NB4 (cell line): Measurements from ENCODE around the gene SRCAP.

Source experiments
- DNase-seq: peaks from one replicate; pipeline ENCODE4 v3.0.0; 2010; ENCODE audit warnings: low read depth
- H3K4me3 ChIP-seq: one replicate; pipeline ENCODE4 v1.5.1; 2011; ENCODE audit warnings: mild to moderate bottlenecking, low read depth, low read length, moderate library complexity
- MYC ChIP-seq: IDR thresholded peaks from 2 replicates; pipeline ENCODE4 v1.6.1; 2011; ENCODE audit warnings: low read depth, low read length
- POLR2A ChIP-seq: IDR thresholded peaks from 2 replicates; pipeline ENCODE4 v1.6.1; 2011; ENCODE audit warnings: mild to moderate bottlenecking; ENCODE audit not compliant: insufficient read length; ENCODE audit errors: extremely low read depth
- TF ChIP-seq, protein P1 (sequence below): IDR thresholded peaks from one replicate; pipeline ENCODE4 v1.5.1; 2012; ENCODE audit warnings: low read depth, low read length
- TF ChIP-seq, protein P2 (sequence below): IDR thresholded peaks from 2 replicates; pipeline ENCODE4 v1.6.1; 2011; ENCODE audit warnings: low read depth, low read length

SRCAP gene

DNA sequence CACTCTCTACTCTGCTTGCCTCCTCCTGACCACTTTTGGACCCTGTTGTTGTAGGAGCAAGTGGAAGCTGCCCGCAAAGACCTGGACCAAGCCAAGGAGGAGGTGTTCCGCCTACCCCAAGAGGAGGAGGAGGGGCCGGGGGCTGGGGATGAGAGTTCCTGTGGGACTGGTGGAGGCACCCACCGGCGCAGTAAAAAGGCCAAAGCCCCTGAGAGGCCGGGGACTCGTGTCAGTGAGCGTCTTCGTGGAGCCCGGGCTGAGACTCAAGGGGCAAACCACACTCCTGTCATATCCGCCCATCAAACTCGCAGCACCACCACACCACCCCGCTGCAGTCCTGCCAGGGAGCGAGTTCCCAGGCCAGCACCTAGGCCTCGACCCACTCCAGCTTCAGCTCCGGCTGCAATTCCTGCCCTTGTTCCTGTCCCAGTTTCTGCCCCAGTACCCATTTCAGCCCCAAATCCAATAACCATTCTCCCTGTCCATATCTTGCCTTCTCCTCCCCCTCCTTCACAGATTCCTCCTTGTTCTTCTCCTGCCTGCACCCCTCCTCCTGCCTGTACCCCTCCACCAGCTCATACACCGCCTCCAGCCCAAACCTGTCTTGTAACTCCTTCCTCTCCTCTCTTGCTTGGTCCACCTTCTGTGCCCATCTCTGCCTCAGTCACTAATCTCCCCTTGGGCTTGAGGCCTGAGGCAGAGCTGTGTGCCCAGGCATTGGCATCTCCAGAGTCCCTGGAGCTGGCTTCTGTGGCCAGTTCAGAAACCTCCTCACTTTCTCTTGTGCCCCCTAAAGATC, 38.2 kb downstream of the SRCAP start:
- TF ChIP-seq, protein P1, sequence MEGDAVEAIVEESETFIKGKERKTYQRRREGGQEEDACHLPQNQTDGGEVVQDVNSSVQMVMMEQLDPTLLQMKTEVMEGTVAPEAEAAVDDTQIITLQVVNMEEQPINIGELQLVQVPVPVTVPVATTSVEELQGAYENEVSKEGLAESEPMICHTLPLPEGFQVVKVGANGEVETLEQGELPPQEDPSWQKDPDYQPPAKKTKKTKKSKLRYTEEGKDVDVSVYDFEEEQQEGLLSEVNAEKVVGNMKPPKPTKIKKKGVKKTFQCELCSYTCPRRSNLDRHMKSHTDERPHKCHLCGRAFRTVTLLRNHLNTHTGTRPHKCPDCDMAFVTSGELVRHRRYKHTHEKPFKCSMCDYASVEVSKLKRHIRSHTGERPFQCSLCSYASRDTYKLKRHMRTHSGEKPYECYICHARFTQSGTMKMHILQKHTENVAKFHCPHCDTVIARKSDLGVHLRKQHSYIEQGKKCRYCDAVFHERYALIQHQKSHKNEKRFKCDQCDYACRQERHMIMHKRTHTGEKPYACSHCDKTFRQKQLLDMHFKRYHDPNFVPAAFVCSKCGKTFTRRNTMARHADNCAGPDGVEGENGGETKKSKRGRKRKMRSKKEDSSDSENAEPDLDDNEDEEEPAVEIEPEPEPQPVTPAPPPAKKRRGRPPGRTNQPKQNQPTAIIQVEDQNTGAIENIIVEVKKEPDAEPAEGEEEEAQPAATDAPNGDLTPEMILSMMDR = no peak
- TF ChIP-seq, protein P2, sequence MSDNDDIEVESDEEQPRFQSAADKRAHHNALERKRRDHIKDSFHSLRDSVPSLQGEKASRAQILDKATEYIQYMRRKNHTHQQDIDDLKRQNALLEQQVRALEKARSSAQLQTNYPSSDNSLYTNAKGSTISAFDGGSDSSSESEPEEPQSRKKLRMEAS = no peak
- no peak for TF ChIP-seq MYC
- no peak for TF ChIP-seq POLR2A
- no peak for DNase-seq
- H3K4me3 ChIP-seq = no peak overlapping the region

DNA sequence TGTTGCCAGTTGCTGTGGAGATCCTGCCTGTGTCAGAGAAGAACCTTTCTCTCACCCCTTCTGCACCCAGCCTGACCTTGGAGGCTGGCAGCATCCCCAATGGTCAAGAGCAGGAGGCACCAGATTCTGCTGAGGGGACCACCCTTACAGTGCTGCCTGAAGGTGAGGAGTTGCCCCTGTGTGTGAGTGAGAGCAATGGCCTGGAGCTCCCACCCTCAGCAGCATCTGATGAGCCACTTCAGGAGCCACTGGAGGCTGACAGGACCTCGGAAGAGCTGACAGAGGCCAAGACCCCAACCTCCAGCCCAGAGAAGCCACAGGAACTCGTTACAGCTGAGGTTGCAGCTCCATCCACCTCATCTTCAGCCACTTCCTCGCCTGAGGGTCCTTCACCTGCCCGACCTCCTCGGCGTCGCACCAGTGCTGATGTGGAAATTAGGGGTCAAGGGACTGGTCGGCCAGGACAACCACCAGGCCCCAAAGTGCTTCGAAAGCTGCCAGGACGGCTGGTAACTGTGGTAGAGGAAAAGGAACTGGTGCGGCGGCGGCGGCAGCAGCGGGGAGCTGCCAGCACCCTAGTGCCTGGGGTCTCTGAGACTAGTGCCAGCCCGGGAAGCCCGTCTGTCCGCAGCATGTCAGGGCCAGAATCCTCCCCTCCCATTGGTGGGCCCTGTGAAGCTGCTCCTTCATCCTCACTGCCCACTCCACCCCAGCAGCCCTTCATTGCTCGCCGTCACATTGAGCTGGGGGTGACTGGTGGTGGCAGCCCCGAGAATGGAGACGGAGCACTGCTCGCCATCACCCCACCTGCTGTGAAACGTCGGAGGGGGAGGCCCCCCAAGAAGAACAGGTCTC, 39.0 kb downstream of the SRCAP start:
- H3K4me3 ChIP-seq = no peak overlapping the region
- TF ChIP-seq, protein P2 = no peak
- TF ChIP-seq, protein P1 = no peak
- TF ChIP-seq POLR2A (no peak), MYC (no peak)
- DNase-seq = no peak

DNA sequence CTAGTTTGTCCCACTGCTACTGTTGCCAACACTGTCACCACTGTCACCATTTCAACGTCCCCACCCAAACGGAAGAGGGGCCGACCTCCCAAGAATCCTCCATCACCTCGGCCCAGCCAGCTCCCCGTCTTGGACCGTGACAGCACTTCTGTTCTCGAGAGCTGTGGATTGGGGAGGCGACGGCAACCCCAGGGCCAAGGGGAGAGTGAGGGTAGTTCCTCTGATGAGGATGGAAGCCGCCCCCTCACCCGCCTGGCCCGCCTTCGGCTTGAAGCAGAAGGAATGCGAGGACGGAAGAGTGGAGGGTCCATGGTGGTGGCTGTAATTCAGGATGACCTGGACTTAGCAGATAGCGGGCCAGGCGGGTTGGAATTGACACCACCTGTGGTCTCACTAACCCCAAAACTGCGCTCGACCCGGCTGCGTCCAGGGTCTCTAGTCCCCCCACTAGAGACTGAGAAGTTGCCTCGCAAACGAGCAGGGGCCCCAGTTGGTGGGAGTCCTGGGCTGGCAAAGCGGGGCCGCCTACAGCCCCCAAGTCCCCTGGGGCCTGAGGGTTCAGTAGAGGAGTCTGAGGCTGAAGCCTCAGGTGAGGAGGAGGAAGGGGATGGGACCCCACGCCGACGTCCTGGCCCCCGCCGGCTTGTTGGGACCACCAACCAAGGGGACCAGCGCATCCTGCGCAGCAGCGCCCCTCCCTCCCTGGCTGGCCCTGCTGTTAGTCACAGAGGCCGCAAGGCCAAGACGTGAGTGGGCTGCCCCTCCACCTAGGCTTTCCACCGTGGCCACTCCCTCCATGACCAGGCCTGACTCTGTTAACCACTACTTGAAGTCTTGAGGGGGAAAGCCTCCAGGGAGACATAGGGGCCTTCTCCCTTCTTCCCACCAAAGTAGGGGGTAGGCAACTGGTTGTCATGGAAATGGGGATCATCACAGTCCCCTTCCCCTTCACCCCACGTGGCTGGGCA, 40.3 kb downstream of the SRCAP start:
- H3K4me3 ChIP-seq = no peak overlapping the region
- no peak for DNase-seq
- no peak for TF ChIP-seq POLR2A
- TF ChIP-seq, protein P1 = no peak
- TF ChIP-seq, protein P2 = no peak
- no peak for TF ChIP-seq MYC

DNA sequence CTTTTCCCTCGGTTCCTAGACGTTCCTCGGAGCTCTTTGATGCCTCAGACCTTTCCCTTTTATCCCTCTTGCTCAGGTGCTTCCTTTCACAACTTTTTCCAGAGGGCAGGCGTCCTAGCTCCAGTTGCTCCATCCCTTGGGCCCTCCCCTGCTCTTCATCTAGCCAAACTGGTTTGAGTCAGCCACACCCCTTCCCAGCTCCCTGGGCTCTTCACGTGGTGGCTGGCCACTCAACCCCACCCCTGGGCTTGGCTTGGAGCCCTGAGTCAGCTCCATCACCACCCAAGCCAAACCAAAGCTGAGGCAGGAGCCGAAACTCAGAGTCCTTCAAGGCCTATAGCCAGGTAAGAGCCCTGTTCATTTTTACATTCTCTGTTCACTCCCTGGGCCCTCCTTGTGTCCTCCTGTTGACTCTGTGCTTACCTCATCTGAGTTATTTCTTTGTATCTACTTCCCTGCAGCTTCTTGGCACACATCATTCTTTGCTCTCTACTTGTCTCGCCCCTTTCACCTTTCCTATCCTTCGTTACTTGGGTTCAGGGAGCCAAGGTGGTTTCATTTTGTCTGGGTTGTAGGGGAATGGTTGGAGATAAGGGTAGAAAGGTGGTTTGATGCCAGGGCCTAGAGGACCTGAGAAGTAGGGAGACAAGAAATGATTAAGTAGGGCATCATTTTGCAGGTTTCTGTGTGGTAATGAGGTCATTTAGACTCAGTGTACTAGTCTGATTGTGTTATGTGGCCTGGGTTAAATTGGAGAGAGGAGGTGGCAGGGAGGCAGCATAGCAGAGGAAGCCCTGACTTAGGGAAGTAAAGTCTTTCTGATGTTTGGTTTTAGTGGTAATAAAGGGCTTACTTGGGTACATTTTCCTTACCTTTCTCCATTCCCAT, 41.6 kb downstream of the SRCAP start:
- no peak overlapping the region for H3K4me3 ChIP-seq
- TF ChIP-seq, protein P1 = no peak
- TF ChIP-seq MYC (no peak), POLR2A (no peak)
- TF ChIP-seq, protein P2 = no peak
- no peak for DNase-seq
